ENCODE data around the gene SERPINA3.

DNA sequence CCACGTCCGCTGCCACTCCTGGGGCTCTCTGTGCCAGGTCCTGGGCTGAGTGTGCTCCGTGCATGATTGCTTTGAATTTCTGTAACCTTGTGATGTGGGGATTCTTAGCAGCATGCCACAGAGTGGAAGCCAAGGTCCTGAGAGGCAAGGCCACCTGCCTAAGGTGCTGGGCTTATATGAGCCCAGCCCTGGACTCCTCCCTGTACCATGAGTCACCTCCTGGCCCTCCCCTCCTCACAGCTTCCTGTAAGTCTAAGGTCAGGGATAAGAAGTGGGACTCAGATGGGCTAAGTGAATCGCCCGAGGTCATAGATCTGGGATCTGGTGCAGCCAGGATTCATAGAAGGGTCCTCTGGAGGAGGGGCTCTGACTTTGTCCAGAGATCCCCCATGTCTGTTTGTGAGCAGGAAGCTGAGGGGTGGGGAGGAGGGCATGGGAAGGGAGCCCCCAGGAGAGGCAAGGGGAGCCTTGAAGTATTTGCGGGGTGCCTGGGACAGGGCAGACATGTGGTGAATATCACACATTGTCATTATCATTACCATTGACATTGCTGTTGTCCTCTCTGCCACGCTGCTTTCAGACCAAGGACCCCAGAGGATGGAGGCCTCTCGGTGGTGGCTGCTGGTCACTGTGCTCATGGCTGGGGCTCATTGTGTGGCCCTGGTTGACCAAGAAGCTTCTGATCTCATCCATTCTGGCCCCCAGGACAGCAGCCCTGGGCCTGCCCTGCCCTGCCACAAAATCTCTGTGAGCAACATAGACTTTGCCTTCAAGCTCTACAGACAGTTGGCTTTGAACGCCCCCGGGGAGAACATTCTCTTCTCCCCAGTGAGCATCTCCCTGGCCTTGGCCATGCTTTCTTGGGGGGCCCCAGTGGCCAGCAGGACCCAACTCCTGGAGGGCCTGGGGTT lies 28.8 kb downstream of the SERPINA3 start:
- TF ChIP-seq, protein P1, sequence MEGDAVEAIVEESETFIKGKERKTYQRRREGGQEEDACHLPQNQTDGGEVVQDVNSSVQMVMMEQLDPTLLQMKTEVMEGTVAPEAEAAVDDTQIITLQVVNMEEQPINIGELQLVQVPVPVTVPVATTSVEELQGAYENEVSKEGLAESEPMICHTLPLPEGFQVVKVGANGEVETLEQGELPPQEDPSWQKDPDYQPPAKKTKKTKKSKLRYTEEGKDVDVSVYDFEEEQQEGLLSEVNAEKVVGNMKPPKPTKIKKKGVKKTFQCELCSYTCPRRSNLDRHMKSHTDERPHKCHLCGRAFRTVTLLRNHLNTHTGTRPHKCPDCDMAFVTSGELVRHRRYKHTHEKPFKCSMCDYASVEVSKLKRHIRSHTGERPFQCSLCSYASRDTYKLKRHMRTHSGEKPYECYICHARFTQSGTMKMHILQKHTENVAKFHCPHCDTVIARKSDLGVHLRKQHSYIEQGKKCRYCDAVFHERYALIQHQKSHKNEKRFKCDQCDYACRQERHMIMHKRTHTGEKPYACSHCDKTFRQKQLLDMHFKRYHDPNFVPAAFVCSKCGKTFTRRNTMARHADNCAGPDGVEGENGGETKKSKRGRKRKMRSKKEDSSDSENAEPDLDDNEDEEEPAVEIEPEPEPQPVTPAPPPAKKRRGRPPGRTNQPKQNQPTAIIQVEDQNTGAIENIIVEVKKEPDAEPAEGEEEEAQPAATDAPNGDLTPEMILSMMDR (IDR thresholded peaks at IDR 0.05), result no peak
- TF ChIP-seq EP300 (IDR thresholded peaks at IDR 0.05) (no peak), POLR2AphosphoS5 (IDR thresholded peaks at IDR 0.05) (no peak)
